CD4-positive, alpha-beta T cell (primary cell): ENCODE data around the gene IRS1. TPM values are rescaled to one million over a fixed set of nuclear protein-coding genes. Genes with fewer than 3 reads are reported as not detected.

Source experiments
- ATAC-seq: fragments of 200-7000 bp; cut with Tn5 transposase; one replicate; pipeline ENCODE4 v1.10.0; 2022; ENCODE audit warnings: mild to moderate bottlenecking; ENCODE audit not compliant: poor library complexity
- CTCF ChIA-PET: fragments of 350-600 bp; sonication (Branson Sonifier 250); formaldehyde crosslinking; loops from one replicate; lab custom pipeline; 2021; ENCODE audit warnings: antibody characterized with exemption, inconsistent platforms; lab: Charles Lee
- POLR2A ChIA-PET: fragments of 350-600 bp; sonication (Branson Sonifier 250); formaldehyde crosslinking; loops from one replicate; lab custom pipeline; 2021; ENCODE audit warnings: antibody characterized with exemption, inconsistent platforms; lab: Charles Lee
- DNase-seq, 14 experiments: peaks; one replicate each; pipeline ENCODE4 v3.0.0-alpha.2; 2013 to 2020; ENCODE audit warnings: mixed read lengths in 2 of 14
- H3K27ac ChIP-seq, 2 donors: one replicate each; pipeline versions ENCODE4 v1.5.1 to v1.7.0; 2013; ENCODE audit warnings: low read length in 2 of 2, low read depth in 1 of 2, mild to moderate bottlenecking in 1 of 2
- H3K27me3 ChIP-seq, 2 experiments: 1 replicate in 1 of 2; 2 replicates in 1 of 2; pipeline versions ENCODE4 v1.6.1 to v1.7.0; 2013; ENCODE audit warnings: low read length in 2 of 2, control low read depth in 1 of 2, mild to moderate bottlenecking in 1 of 2, moderate library complexity in 1 of 2; ENCODE audit not compliant: insufficient read depth in 2 of 2, control insufficient read depth in 1 of 2
- H3K36me3 ChIP-seq: one replicate; pipeline ENCODE4 v1.6.1; 2013; ENCODE audit warnings: low read length, control low read depth; ENCODE audit not compliant: insufficient read depth
- H3K4me1 ChIP-seq: one replicate; pipeline ENCODE4 v1.6.1; 2013; ENCODE audit warnings: low read length, control low read depth; ENCODE audit not compliant: insufficient read depth
- H3K4me3 ChIP-seq: one replicate; pipeline ENCODE4 v1.5.1; 2013; ENCODE audit warnings: mild to moderate bottlenecking, low read length, moderate library complexity
- H3K9me3 ChIP-seq, 2 experiments: 1 replicate in 1 of 2; 2 replicates in 1 of 2; pipeline versions ENCODE4 v1.6.1 to v1.7.0; 2013; ENCODE audit warnings: low read length in 2 of 2, mild to moderate bottlenecking in 2 of 2, control low read depth in 1 of 2, moderate library complexity in 1 of 2; ENCODE audit not compliant: control insufficient read depth in 1 of 2, insufficient read depth in 1 of 2
- H3K27ac Mint-ChIP-seq: one replicate; pipeline ENCODE4 v1.8.0; 2020; ENCODE audit warnings: mixed read lengths
- H3K27me3 Mint-ChIP-seq: one replicate; pipeline ENCODE4 v1.8.0; 2021; ENCODE audit warnings: mixed read lengths
- H3K36me3 Mint-ChIP-seq: one replicate; pipeline ENCODE4 v1.8.0; 2021; ENCODE audit warnings: low read depth, mixed read lengths
- H3K4me1 Mint-ChIP-seq: one replicate; pipeline ENCODE4 v1.8.0; 2021; ENCODE audit warnings: low read depth, mixed read lengths
- H3K4me3 Mint-ChIP-seq: one replicate; pipeline ENCODE4 v1.8.0; 2020; ENCODE audit warnings: mild to moderate bottlenecking, mixed read lengths
- H3K9me3 Mint-ChIP-seq: one replicate; pipeline ENCODE4 v1.8.0; 2020; ENCODE audit warnings: mixed read lengths
- intact Hi-C, 2 experiments: fragments of 100-400 bp; cut with DNase I in 1 of 2; cut with micrococcal nuclease in 1 of 2; formaldehyde crosslinking; loops; one replicate each; pipeline versions ENCODE4 v1.15.1 to v1.9.0; 2023 to 2025; cut with DNase I, micrococcal nuclease
- total RNA-seq, 174 experiments: library from RNA in 2 of 174; stranded (reverse) in 2 of 174; gene quantifications; one replicate each; pipeline ENCODE4 v1.2.3 and lab custom pipeline; 2021 to 2026
- TF ChIP-seq, protein P1 (sequence below): fragments of 200-600 bp; IDR thresholded peaks from one replicate; pipeline ENCODE4 v1.8.0; 2022; ENCODE audit warnings: antibody characterized with exemption, mild to moderate bottlenecking

IRS1 gene
- total RNA-seq, 2 experiments from 2014 or later, result 2.9 TPM

- Mint-ChIP-seq H3K4me3 (no peak overlapping the region), H3K36me3 (no peaks in the 10 kb centered on the region), H3K27me3 (no peaks in the 10 kb centered on the region), H3K27ac (no peak overlapping the region), H3K9me3 (no peaks in the 10 kb centered on the region), H3K4me1 (peaks cover 8% of the 10 kb centered on the region)
- no peaks in the 10 kb centered on the region for H3K4me1 ChIP-seq
- no peak for DNase-seq
- no peaks in the 10 kb centered on the region for H3K27me3 ChIP-seq
- POLR2A ChIA-PET, result interaction anchor here (1.1 kb wide), 1 partner anchor 9 kb away, joined by 3 read pairs; no protein-coding TSS in a partner anchor
- TF ChIP-seq, protein P1, sequence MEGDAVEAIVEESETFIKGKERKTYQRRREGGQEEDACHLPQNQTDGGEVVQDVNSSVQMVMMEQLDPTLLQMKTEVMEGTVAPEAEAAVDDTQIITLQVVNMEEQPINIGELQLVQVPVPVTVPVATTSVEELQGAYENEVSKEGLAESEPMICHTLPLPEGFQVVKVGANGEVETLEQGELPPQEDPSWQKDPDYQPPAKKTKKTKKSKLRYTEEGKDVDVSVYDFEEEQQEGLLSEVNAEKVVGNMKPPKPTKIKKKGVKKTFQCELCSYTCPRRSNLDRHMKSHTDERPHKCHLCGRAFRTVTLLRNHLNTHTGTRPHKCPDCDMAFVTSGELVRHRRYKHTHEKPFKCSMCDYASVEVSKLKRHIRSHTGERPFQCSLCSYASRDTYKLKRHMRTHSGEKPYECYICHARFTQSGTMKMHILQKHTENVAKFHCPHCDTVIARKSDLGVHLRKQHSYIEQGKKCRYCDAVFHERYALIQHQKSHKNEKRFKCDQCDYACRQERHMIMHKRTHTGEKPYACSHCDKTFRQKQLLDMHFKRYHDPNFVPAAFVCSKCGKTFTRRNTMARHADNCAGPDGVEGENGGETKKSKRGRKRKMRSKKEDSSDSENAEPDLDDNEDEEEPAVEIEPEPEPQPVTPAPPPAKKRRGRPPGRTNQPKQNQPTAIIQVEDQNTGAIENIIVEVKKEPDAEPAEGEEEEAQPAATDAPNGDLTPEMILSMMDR, result no peak
- peaks cover 2% of the 10 kb centered on the region for H3K36me3 ChIP-seq
- ATAC-seq, result no peak
- intact Hi-C loops, result no loop called here
- no peak overlapping the region for H3K4me3 ChIP-seq
- H3K9me3 ChIP-seq, result no peaks in the 10 kb centered on the region
- CTCF ChIA-PET, result no interaction called here
- no peak overlapping the region for H3K27ac ChIP-seq
Observed at GRCh38 chr2:226742347-226742746, 57.3 kb downstream of the IRS1 start.

DNA sequence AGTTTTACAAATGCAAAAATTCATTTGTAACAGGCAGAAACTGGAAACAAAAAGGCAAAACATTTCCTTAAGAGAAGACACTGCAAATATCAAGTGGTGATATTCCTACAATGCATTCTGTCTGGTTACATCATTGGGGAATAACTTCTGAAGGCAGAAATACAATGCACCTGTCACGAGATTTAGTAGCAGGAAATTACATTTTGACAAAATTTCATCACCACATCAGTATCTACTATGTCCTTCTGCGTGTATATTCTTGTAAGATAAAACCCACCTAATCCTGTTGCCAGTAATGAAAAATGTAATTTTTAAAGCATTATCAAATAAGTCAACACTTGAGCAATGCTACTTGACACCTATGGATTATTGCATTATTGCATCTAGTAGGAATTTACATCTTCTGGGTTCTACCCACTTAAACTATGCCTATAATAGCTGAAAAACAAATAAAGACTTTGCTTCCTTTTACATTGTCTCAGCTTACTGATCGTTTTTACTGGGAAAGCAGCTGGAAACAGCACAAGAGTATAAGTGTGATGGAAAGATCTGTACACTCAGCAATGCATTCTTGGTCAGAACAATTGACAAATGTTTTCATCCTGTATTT lies 59.5 kb downstream of the IRS1 start:
- H3K4me1 ChIP-seq, result no peaks in the 10 kb centered on the region
- Mint-ChIP-seq H3K9me3 (no peaks in the 10 kb centered on the region), H3K27ac (no peak overlapping the region), H3K4me1 (peaks cover 8% of the 10 kb centered on the region), H3K27me3 (no peaks in the 10 kb centered on the region), H3K36me3 (no peaks in the 10 kb centered on the region), H3K4me3 (no peak overlapping the region)
- no peak for ATAC-seq
- H3K36me3 ChIP-seq, result no peaks in the 10 kb centered on the region
- ChIA-PET POLR2A (no interaction called here), CTCF (no interaction called here)
- H3K27ac ChIP-seq, result no peak overlapping the region
- H3K27me3 ChIP-seq, result no peaks in the 10 kb centered on the region
- H3K9me3 ChIP-seq, result no peaks in the 10 kb centered on the region
- TF ChIP-seq, protein P1, result no peak
- no peak overlapping the region for H3K4me3 ChIP-seq
- intact Hi-C loops, result no loop called here
- no peak for DNase-seq

DNA sequence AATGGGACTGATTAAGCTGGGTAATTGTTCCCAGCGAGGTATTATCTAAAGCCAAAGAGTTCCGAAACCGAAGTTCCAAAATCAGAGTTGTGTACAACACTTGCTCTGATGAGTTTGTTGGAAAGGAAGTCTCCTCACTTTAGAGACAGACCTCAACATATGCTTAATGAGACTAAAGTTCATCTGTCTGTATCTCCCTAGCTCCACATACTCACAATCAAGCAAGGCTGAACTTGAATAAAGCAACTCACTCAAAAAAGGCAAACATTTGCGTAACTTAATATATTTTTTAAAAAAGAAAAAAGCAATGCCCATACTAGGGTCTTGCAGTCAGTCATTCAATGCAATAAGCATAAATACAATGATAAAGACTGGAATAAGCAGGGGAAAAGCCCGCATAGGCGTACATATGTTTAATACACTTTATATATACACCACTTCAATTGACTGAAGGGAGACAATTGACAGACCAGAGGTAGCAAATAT lies 60.0 kb downstream of the IRS1 start:
- TF ChIP-seq, protein P1, result no peak
- no peaks in the 10 kb centered on the region for H3K27me3 Mint-ChIP-seq
- intact Hi-C loops, result no loop called here
- Histone ChIP-seq H3K9me3 (no peaks in the 10 kb centered on the region), H3K36me3 (no peaks in the 10 kb centered on the region), H3K27ac (no peak overlapping the region), H3K4me1 (no peaks in the 10 kb centered on the region), H3K27me3 (no peaks in the 10 kb centered on the region), H3K4me3 (no peak overlapping the region)
- POLR2A ChIA-PET, result no interaction called here
- no peak overlapping the region for H3K4me3 Mint-ChIP-seq
- DNase-seq (no peak), ATAC-seq (no peak)
- H3K4me1 Mint-ChIP-seq, result peaks cover 8% of the 10 kb centered on the region
- H3K27ac Mint-ChIP-seq, result no peak overlapping the region
- CTCF ChIA-PET, result no interaction called here
- no peaks in the 10 kb centered on the region for H3K36me3 Mint-ChIP-seq
- no peaks in the 10 kb centered on the region for H3K9me3 Mint-ChIP-seq
